C1 segment of cervical spinal cord (tissue), 14 donors: ENCODE data around the gene RNF112.
A peak's percentile ranks its signal among the peaks of the same experiment; 100 is the strongest.

Source experiments
- DNase-seq, 14 donors: peaks; one replicate each; lab custom pipeline; 2025; lab: John Stamatoyannopoulos, UW

The RNF112 gene

DNA sequence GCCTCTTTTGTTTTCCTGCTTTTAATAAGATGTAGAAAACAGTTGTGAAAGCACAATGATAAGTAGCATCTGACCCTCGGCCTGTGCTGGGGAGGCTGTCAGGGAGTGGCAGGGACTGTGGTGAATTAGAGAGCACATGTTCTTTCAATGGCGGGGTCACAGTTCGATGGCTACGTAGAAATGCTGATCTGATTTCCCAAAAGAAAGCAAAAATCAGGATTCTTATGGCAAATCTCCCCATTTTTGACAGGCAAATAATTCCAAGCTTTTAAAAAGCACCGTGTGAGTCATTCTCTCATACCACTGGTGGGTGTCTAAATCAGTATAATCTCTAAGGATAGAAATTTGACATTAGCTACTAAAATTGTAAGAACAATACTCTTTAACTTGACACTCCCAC lies 36.9 kb upstream of the RNF112 start:
- no peak for DNase-seq

DNA sequence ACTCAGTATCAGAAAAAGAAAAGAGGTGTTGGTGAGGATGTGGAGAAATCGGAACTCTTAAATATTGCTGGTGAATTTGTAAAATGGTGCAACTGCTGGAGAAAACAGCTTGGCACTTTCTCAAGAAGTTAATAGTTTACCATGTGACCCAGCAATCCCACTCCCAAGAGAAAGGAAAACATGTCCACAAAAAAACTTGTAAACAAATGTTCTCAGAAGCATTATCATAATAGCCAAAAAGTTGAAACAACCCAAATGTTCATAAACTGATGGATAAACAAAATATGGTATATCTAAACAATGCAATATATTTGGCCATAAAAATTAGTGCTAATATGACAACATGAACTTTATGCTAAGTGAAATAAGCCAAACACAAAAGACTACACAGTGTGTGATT lies 35.3 kb upstream of the RNF112 start:
- DNase-seq: no peak

DNA sequence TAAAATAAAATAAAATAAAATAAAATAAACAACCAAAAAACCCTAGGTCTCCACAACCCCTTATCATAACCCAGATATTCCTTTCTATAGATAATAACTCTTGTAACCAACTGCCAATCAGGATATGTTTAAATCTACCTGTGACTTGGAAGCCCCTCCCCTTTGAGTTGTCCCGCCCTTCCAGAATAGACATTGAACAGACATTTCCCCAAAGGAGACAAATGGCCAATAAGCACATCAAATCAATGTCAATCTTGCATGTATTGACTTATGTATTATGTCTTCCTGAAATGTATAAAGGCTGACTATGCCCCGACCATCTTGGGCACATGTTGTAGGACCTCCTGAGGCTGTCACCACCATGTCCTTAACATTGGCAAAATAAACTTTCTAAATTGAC lies 34.2 kb upstream of the RNF112 start:
- no peak for DNase-seq

DNA sequence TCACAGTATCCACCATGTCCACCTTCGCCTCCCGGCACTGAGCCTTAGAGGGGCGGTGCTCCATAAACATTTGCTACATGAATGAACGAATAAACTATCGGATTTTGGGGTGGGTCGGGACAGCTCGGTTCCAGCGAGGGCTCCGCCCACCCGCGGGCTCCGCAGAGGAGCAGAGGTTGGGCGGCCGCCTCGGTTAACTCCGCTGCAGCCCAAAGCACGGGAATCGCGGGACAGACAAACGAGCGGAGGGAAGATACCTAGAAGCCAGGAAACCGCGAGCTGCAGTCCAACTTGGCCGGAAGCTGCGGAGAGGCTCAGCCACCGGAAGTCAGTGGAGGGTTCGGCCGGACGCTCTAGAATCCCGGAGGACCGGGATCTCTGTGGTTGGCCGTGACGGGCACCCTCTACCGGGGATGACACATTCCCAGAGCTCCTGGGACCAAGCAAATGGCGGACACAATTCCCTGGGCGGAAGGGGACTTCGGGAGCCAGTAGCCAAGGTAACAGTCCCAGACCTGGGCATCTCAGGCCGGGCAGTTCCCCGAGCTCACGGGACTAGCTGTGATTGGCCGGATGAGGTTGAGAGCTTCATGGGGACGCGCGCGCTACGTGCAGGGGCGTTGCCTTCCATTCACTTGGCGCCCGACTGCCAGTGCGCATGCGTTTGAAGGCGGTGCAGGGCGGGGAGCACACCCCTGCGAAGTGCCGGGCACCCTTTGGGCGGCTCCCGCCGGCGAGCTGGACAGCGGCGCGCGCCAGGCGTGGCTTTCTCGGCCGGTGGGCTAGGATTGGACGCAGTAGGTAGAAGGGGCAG lies 33.2 kb upstream of the RNF112 start:
- peak; percentile 86 to 100 (median 99) for DNase-seq

DNA sequence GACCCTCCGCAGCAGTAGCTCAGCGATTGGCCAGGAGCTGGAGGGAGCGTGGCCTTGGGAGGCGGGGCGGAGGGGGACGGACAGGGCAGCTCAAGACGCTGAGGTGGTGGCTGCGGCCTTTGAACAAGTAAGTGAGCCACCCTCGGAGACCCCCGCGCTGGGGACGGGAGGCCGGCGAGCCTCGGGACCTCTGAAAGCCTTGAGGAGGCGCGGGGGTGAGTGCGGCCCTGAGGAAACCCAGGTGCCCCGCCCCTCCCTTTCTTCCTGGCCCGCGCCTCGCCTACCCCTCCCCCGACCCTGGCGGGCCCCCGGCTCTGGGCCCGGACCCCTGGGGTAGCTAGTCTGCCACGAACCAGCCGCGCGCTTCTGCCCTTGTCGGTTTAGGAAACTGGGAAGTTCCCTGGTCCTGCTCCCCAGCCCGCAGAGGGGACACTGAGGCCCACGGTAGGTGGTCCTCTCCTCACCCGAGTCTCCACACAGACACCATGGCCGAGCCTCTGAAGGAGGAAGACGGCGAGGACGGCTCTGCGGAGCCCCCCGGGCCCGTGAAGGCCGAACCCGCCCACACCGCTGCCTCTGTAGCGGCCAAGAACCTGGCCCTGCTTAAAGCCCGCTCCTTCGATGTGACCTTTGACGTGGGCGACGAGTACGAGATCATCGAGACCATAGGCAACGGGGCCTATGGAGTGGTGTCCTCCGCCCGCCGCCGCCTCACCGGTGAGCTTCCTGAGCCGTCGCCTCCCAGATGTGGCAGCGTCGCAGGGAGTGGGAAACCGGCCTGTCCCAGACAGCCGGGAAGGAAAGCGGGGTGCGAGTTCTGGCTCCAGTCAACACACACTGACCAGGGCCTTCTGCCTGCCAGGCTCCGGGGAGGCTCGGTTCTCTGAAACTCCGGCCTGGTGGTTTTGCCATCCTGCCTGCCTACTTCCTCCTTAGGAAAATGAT lies 32.3 kb upstream of the RNF112 start, which contains the start of gene MAPK7:
TSS of gene MAPK7 (plus strand) at position 83 of the 945 bp plus-strand sequence. CDS start at position 486, 403 bp downstream.
- DNase-seq: peak in 2 of 14 donors; percentile 50 to 58

DNA sequence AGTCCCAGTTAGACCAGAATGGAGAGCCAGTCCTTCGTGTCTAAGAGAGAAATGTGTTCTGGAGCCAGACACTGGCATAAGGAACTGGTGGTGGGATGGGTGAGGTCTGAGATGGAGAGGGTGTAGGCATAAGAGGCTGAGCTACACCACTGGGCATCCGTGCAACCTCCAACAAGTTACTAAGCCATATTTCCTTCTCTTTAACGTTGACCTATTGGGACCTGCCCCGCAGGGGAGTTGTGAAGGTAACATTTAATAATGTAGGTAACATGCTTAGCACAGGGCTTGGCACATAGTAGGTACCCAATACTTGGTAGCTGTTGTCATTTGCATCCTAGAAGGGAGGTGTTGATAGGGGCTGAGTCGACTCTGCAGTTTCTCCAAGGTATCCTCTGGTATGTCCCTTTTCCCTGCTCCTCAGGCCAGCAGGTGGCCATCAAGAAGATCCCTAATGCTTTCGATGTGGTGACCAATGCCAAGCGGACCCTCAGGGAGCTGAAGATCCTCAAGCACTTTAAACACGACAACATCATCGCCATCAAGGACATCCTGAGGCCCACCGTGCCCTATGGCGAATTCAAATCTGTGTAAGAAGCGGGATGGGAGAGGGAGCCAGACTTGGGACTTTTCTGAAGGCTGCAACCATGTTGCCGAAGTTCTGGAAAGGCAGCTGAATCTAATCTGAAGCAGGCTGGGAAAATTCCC lies 31.5 kb upstream of the RNF112 start:
- no peak for DNase-seq

DNA sequence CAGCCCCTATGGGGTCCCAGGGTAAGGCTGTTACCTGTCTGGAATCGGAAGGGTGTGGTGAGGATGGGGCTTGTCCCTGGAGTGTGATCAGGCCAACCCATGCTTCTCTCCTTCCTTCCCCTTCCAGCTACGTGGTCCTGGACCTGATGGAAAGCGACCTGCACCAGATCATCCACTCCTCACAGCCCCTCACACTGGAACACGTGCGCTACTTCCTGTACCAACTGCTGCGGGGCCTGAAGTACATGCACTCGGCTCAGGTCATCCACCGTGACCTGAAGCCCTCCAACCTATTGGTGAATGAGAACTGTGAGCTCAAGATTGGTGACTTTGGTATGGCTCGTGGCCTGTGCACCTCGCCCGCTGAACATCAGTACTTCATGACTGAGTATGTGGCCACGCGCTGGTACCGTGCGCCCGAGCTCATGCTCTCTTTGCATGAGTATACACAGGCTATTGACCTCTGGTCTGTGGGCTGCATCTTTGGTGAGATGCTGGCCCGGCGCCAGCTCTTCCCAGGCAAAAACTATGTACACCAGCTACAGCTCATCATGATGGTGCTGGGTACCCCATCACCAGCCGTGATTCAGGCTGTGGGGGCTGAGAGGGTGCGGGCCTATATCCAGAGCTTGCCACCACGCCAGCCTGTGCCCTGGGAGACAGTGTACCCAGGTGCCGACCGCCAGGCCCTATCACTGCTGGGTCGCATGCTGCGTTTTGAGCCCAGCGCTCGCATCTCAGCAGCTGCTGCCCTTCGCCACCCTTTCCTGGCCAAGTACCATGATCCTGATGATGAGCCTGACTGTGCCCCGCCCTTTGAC lies 30.3 kb upstream of the RNF112 start:
- DNase-seq: no peak

DNA sequence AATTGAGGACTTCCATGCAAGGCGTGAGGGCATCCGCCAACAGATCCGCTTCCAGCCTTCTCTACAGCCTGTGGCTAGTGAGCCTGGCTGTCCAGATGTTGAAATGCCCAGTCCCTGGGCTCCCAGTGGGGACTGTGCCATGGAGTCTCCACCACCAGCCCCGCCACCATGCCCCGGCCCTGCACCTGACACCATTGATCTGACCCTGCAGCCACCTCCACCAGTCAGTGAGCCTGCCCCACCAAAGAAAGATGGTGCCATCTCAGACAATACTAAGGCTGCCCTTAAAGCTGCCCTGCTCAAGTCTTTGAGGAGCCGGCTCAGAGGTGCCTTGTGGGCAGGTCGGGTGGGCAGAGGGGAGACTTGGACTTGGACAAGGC lies 29.7 kb upstream of the RNF112 start:
- DNase-seq: no peak

DNA sequence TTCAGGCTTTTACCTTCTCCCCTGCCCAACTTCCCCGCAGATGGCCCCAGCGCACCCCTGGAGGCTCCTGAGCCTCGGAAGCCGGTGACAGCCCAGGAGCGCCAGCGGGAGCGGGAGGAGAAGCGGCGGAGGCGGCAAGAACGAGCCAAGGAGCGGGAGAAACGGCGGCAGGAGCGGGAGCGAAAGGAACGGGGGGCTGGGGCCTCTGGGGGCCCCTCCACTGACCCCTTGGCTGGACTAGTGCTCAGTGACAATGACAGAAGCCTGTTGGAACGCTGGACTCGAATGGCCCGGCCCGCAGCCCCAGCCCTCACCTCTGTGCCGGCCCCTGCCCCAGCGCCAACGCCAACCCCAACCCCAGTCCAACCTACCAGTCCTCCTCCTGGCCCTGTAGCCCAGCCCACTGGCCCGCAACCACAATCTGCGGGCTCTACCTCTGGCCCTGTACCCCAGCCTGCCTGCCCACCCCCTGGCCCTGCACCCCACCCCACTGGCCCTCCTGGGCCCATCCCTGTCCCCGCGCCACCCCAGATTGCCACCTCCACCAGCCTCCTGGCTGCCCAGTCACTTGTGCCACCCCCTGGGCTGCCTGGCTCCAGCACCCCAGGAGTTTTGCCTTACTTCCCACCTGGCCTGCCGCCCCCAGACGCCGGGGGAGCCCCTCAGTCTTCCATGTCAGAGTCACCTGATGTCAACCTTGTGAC lies 29.1 kb upstream of the RNF112 start:
- DNase-seq: no peak

DNA sequence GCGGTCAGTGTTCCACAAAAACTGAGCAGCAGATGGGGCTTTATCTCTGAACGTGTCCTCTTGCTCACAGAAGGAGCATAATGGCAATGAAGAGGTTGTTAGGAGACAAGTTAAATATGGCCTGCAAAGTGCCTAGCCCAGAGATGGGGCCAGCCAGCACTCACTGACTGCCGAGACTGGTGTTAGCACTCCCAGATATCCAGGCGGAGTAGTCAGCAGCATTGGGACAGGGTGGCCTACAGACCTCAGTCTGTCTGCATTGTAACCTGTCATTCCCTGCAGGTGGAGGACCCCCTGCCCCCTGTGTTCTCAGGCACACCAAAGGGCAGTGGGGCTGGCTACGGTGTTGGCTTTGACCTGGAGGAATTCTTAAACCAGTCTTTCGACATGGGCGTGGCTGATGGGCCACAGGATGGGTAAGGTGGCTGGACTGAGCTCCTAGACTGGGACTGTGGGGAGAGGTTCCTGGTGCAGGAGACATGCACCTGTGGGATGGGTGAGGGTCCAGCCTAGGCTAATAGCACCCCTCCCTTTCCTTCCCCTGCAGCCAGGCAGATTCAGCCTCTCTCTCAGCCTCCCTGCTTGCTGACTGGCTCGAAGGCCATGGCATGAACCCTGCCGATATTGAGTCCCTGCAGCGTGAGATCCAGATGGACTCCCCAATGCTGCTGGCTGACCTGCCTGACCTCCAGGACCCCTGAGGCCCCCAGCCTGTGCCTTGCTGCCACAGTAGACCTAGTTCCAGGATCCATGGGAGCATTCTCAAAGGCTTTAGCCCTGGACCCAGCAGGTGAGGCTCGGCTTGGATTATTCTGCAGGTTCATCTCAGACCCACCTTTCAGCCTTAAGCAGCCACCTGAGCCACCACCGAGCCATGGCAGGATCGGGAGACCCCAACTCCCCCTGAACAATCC lies 28.2 kb upstream of the RNF112 start:
- no peak for DNase-seq

DNA sequence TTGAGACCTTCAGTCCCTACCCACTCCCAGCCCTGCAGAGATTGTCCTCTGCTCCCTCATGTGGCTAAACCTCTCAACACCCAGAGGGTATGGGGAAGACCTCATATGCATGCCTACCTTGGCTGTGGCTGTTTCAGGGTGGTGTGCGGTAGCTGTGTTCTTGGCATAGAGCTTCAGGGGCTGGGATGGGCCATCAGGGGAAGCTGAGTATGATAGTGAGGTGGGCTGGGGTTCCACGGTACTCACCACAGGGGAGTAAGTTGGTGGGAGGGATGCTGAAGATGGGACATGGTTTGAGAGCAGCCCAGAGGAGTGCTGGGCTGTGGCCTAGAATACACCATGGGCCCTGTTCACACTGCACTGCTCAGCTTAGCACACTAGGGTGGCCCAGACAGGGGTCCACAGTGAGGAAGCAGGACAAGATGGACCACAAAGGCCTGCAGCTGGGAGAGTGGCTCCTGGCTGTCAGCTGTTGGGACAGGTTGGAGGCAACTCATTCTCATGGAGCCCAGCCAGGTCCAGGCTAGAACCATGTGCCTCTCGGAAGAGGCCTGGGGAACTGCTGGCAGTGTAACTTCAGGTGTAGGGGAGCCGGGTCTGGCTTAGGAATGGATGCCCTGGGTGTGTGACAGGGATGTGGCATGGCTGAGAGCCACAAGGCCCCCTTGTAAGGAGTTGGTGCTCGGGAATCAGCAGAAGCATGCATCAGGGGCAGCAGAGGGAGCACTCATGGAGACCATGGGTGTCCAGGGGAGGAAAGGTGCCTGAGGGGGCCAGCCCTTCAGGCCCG lies 27.2 kb upstream of the RNF112 start:
- no peak for DNase-seq

DNA sequence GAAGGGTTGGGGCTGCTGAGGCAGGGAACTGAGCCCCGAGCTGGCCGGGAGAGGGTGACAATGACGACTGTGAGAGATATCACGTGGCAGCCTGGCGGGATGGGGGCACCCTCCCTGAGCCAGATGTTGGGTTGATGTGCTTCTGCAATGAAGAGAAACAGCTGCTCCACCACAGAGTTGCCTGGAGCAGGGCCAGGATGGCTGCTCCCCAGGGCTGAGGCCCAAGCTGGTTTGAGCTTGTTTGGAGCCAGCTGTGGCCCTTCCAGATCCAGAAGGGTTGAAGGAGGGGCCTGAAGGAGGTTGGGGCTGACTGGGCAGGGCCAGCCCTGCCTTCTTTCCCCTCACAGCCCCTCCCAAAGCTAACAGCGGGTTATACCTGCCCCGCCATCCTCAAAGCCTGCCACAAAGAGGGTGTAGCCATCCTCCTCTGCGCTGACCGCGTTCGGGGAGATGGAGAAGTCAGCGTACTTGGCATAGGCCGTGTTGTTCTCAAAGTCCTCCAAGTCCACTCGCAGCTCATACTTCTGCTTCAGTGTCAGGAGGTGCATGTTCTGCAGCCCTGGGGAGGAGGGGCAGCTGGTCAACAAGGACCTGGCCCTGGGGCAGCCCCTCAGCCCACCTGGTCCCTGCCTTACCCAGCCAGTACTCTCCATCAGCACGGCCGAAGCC lies 26.2 kb upstream of the RNF112 start:
- peak in 11 of 14 donors; percentile 39 to 80 (median 71) for DNase-seq

DNA sequence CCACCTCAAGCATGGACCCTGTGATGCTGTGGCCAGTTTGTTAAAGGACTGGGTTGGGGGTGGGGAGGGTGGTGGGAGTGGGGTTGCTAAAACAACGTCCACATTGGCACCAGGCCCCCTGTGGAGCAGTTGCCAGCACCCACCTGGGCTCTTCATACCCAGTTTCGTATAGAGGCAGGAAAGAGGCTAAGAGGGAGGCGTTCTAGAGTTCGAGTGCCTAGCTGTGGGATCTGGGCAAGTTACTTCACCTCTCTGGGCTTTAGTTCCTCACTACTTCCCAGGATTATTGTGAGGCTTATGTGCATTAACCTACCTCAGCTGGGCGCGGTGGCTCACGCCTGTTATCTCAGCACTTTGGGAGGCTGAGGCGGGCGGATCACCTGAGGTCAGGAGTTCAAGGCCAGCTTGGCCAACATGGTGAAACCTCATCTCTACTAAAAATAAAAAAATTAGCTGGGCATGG lies 25.5 kb upstream of the RNF112 start:
- DNase-seq: no peak

DNA sequence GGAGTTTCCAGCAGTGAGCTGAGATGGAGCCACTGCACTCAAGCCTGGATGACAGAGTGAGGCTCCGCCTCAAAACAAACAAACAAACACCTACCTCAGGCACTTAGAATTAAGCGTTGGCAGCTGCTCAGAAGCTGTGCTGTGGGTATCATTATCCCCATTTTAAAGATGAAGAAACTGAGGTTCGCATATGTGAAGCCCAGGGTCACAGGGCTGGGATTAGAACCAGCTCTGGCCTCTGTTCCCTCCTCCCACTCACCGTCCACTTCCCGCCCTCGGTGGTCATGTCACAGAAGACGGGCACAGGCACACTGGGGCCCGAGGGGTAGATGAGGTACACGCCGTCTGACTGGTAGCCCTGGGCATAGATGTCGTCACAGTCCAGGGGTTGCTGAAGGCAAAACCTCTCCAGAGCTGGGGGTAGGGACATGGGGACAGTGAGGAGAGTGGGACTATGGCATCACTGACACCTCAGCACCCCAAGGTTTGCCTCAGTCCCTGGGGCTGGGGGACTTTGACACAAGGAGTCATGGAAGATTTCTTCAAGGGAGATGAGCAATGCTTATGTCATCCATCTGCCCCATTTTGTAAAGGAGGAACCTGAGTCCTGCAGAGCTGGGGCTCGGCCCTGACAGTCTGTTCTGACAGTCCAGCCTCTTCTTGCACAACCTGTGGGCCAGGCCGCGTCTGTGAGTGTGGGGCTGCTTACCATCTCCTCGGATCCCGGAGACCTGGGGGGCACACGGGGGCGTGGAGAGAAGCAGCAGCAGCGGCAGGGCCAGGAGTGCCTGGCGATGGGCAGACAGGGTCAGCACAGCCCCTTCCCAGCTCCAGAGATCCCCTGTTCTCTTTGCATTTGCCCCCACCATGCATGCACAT lies 24.7 kb upstream of the RNF112 start:
- DNase-seq: peak in 1 of 14 donors; percentile 36

DNA sequence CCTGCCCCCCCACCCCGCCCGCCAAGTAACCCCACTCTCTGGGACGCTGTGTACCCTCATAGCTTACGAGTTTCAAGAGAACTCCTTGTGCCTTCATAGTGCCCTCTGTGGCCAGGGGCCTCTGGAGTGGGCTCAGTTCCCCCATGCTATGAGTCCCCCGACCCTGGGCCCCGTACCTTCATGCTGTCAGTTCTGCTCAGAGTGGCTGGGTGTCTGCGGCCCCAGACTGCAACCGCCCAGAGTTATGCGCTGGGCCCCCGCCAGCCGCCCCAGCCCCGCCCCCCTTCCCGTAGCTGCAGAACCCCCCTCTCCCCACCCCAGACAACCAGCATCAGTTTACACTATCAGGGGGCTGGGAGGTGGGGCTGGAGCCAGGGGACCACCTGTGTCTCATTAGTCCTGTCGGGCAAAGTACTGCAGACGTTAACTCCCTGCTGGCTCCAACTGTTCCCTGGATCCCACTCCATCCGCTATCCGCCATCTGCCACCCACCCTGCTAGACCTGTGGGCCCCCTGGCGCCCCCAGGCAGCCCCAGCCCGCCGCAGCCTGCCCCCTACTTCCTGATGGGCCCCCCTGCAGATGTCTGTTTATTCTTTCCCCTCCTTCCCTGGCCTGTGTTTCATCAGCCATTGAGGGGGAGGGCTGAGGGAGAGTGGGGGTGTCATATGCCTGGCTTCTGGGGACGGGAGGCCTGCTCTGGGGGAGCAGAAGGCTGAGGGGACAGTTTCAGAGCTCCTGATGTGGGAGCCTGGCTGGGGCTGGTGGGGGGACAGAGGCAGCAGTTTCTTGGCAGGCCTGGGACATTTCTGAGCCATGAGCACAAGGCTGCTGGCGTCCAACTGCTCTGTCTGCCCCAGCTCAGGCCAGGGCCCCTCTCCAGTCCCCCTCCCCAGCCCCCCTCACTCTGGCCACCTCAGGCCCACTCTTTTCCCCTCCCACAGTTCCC lies 23.8 kb upstream of the RNF112 start, which contains the start of gene MFAP4:
TSS of gene MFAP4 (minus strand) at position 217 of the 947 bp plus-strand sequence. CDS start at position 182, 35 bp downstream.
- DNase-seq: peak in 9 of 14 donors; percentile 15 to 58 (median 35)
